COLO829 (cell line): ENCODE measurements around the gene TRIM4.
"Not testable (repeated sequence)": the region's sequence is repeated elsewhere in the genome, so short reads cannot be mapped to it uniquely, and the experiment has no call there.

Experiments
- DNase-seq: peaks from one replicate; pipeline ENCODE4 v3.0.0; 2012; ENCODE audit warnings: low spot score

TRIM4 gene

GRCh38 chr7:99919814-99920112 lies 433 bp upstream of the TRIM4 start:
- no peak for DNase-seq

DNA sequence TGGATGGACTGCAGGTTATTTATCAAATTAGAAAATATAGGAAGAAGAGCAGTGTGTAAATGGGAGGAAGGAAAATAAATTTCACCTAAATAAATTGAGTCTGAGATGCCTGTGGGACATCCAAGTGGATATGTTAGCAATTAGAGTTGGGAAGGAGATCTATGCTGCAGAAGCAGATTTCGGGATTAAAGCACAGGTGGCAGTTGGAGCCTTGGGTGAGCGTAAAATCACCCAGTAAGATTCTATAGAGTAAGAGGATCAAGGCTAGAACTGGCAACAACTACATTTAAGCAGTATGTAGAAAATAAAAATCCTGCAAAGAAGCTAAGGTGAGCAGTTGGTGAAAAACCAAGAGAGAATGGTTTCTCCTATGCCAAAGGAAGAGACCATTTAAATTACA lies 8.4 kb downstream of the TRIM4 start:
- no peak for DNase-seq

GRCh38 chr7:99901581-99901980 lies 17.7 kb downstream of the TRIM4 start:
- DNase-seq: no peak

GRCh38 chr7:99899830-99900519 lies 19.4 kb downstream of the TRIM4 start:
- DNase-seq: no peak

- no peak for DNase-seq
These were observed 20.5 kb downstream of the TRIM4 start for GRCh38 chr7:99898836-99899235.

DNA sequence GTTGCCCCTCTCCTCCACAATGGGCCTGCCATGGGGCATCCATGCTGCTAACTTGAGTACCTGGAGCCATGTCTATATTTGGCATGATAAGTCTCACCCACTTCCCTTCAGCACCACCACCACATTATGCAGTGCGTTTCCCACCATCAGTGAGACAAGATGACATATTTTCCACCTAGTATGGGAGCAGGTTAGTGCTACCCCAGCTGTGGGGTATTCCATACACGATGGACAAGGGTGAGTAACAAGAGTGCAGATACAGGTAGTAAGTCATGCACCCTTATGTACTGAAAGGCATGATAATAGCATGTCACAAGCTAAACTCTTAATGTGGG lies 21.3 kb downstream of the TRIM4 start:
- DNase-seq: no peak

DNA sequence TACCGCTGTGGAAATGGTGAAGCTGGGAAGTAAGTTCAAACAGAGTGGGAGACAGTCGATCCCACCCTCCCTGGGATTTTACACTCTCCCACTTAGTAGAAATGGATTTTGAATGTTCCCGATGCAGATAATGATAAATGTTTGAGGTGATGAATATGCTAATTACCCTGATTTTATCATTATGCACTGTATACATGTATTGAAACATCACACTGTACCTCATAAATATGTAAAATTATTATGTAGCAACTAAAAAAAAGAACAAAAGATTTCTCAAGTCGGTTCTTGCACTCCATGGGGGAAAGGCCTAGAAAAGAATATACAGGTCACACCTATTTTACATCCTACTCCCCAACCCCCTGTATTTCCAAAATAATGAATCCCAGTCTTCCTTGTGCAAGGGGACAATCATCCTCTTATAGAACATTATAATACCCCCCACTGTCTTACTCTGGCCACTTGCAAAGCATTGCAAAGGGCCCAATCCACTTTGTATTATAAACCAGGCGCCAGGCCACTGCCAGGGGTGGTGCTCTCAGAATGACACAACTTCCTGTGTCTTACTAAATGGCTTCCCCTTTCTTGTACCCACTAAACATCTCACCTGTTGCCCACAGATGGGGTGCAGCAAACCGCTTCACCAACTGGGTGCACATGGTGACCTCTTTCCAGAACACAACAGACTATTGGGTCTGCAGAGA lies 21.9 kb downstream of the TRIM4 start:
- DNase-seq: no peak

DNA sequence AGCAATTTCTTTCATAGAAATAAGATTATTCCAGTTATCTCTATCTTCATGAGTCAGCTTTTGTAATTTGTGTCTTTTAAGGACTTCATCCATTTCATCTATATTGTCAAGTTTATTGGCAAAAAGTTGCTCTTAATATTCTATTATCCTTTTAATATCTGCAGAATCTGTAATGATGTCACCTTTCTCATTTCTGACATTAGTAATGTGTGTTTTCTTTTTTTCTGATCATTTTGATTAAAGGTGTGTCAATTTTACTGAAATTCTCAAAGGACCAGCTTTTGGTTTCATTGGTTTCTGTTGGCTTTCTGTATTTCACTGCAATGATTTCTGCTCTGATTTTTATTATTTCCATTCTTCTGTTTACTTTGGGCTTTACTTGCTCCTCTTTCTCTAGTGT lies 24.6 kb downstream of the TRIM4 start:
- DNase-seq: no peak

DNA sequence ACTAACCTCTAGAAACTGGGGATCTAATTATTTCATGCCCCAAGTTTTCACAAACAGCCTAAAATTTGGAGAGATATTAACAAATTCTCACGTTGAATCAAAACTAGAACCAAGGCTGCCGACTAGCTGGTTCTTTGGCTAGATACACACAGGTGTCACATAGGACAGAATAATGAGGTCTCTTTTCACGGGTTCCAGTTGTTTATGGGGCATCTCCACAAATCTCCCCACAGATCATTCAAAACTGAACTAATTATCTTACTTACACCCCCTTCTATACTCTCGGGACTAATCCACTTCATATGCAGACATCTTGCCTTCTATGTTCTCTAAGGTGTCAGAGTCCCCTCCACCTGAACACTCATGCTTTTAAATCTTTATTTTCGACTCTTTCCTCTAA lies 26.1 kb downstream of the TRIM4 start:
- DNase-seq: no peak

DNA sequence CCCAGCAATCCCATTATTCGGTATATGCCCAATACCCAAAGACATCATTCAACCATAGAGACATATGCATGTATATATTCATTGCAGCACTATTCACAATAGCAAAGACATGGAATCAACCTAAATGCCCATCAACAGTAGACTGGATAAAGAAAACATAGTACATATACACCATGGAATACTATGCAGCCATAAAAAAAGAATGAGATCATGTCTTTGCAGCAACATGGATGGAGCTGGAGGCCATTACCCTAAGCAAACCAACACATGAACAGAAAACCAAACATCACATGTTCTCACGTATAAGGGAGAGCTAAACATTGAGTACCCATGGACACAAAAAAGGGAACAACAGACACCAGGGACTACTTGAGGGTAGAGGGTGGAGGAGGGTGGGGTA lies 29.0 kb downstream of the TRIM4 start:
- not testable (repeated sequence) for DNase-seq

DNA sequence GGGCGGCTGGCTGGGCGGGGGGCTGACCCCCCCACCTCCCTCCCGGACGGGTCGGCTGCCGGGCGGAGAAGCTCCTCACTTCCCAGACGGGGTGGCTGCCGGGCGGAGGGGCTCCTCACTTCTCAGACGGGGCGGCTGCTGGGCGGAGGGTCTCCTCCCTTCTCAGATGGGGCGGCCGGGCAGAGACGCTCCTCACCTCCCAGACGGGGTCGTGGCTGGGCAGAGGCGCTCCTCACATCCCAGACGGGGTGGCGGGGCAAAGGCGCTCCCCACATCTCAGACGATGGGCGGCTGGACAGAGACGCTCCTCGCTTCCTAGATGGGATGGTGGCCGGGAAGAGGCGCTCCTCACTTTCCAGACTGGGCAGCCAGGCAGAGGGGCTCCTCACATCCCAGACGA lies 31.0 kb downstream of the TRIM4 start:
- DNase-seq: not testable (repeated sequence)

GRCh38 chr7:99881370-99881769 lies 38.0 kb downstream of the TRIM4 start:
- no peak for DNase-seq

- DNase-seq: no peak
These were observed 42.4 kb downstream of the TRIM4 start, which contains the start of gene OR2AE1 for GRCh38 chr7:99876933-99877332. OR2AE1 (minus strand) TSS chr7:99877033; CDS start chr7:99877033, 0 bp downstream.

DNA sequence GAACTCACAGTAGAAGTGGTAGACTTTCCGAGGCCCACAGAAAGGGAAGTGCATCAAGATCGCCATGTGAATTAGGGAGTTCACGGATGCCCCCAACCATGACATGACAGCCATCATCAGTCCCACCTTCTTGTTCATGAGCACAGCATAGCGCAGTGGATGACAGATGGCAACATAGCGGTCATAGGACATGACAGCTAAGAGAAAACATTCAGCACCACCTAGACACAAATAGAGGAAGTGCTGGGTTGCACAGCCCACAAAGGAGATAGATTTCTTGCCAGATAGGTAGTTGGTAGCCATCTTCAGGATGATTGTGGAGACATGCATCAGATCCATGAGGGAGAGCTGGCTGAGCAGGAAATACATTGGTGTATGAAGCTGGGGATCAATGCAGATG lies 42.8 kb downstream of the TRIM4 start:
- DNase-seq: no peak

DNA sequence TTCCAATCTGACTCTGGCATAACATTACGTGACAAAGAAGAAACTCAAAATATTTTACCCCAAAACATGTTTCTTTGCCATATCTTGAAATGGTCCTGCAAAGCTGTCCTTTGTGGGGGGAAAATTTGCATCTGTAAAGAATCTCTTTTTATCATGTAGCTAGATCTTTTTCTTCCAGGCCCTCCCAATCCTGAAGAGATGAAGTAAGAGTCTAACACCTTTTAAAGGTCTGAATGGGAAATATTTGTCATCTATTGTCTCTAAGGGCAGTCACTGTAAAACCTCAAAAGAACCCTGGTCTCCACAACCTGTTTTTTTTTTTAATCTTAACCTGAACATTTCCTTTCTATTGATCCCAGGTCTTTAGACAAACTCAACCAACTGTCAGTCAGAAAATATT lies 51.1 kb downstream of the TRIM4 start:
- DNase-seq: no peak

- DNase-seq: not testable (repeated sequence)
These were observed 51.9 kb downstream of the TRIM4 start for GRCh38 chr7:99867477-99867876.

GRCh38 chr7:99863847-99864440 lies 55.4 kb downstream of the TRIM4 start:
- DNase-seq: no peak

DNA sequence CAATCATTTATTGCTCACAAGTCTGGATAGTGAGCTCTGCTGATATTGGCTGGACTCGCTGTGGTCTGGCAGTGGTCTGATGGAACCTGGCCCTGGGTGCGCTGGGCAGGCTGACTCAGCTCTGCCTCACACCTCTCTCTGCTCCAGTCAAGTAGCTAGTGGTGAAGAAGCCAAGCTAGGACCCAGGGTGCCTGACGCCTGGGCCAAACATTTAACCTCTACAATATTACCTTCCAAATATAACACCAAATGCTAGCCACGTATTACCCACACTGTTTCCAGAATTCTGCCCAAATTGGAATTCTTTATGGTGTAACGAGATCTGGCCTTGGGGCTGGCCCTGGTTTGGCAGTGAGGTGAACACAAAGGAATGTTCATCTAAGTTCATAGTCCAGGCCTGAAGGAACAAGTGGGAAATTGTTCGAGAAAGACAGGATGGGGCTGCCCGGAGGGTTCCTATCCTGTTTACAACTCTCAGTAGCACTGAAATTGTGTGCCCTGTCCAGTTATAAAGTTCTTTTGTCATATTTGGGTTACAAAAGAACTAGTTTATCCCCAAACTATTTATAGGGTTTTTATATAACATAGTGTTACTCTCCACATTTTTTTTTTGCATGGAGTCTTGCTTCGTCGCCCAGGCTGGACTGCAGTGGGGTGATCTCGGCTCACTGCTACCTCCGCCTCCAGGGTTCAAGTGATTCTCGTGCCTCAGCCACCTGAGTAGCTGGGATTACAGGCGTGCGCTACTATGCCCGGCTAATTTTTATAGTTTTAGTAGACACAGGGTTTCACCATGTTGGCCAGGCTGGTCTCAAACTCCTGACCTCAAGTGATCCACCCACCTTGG lies 58.8 kb downstream of the TRIM4 start:
- peak; percentile 82 for DNase-seq

GRCh38 chr7:99855236-99855635 lies 64.1 kb downstream of the TRIM4 start:
- DNase-seq: no peak

- DNase-seq: no peak
These were observed 70.7 kb downstream of the TRIM4 start for GRCh38 chr7:99848420-99849216.

- no peak for DNase-seq
These were observed 75.0 kb downstream of the TRIM4 start for GRCh38 chr7:99844328-99844727.

GRCh38 chr7:99843808-99844207 lies 75.5 kb downstream of the TRIM4 start:
- DNase-seq: no peak
